Breast epithelium (tissue), 4 donors: ENCODE data around the gene CADPS. TPM values are rescaled to one million over a fixed set of nuclear protein-coding genes. Genes with fewer than 3 reads are reported as not detected.

ENCODE experiments used
- DNase-seq, 2 donors: peaks; one replicate each; pipeline ENCODE4 v3.0.0-alpha.2; 2019; ENCODE audit warnings: low spot score in 2 of 2
- H3K27ac ChIP-seq, 2 donors: fragments of 200-600 bp; sonication (generic) in 1 of 2; one replicate each; pipeline ENCODE4 v1.5.1; 2016 to 2019; ENCODE audit warnings: mild to moderate bottlenecking in 1 of 2
- H3K27me3 ChIP-seq, 2 donors: fragments of 200-600 bp; sonication (generic) in 1 of 2; one replicate each; pipeline versions ENCODE4 v1.5.1 to v1.6.0; 2017 to 2019; ENCODE audit warnings: control low read depth in 1 of 2, mild to moderate bottlenecking in 1 of 2
- H3K36me3 ChIP-seq: fragments of 200-600 bp; one replicate; pipeline ENCODE4 v1.5.1; 2019
- H3K4me1 ChIP-seq, 2 donors: fragments of 200-600 bp; sonication (generic); one replicate each; pipeline ENCODE4 v1.5.1; 2016 to 2019; ENCODE audit warnings: control low read depth in 1 of 2
- H3K4me3 ChIP-seq, 3 donors: fragments of 200-600 bp; sonication (generic); 1 replicate in 2 of 3; 2 replicates in 1 of 3; pipeline ENCODE4 v1.5.1; 2016 to 2019; ENCODE audit warnings: mild to moderate bottlenecking in 3 of 3, moderate library complexity in 2 of 3
- H3K9me3 ChIP-seq, 2 donors: fragments of 200-600 bp; sonication (generic) in 1 of 2; one replicate each; pipeline ENCODE4 v1.5.1; 2016 to 2019; ENCODE audit warnings: control low read depth in 1 of 2
- POLR2A ChIP-seq: fragments of 450-650 bp; IDR thresholded peaks from one replicate; pipeline ENCODE4 v1.6.1; 2016; ENCODE audit warnings: antibody characterized with exemption, mild to moderate bottlenecking, moderate library complexity
- POLR2AphosphoS5 ChIP-seq, 3 donors: sonication (generic); formaldehyde crosslinking; IDR thresholded peaks; one replicate each; pipeline ENCODE4 v1.6.1; 2017; ENCODE audit warnings: antibody characterized with exemption in 3 of 3
- intact Hi-C: fragments of 100-400 bp; cut with DNase I; formaldehyde crosslinking; loops from one replicate; pipeline ENCODE4 v1.15.1; 2023; ENCODE audit warnings: low total_unique reads
- total RNA-seq, 3 donors: library from RNA; depleted of rRNA; stranded (reverse); fragments of >200 nt; gene quantifications; one replicate each; pipeline ENCODE4 v1.1.0, GENCODE V29; 2016
- TF ChIP-seq, protein P1 (sequence below), 3 donors: fragments of 450-650 bp; IDR thresholded peaks; one replicate each; pipeline ENCODE4 v1.5.1; 2016 to 2017; ENCODE audit warnings: antibody characterized with exemption in 3 of 3, mild to moderate bottlenecking in 3 of 3, moderate library complexity in 3 of 3

Gene CADPS
- total RNA-seq, 3 donors from 2014 or later = under 0.01 to 45.8 (median 0.15) TPM

DNA sequence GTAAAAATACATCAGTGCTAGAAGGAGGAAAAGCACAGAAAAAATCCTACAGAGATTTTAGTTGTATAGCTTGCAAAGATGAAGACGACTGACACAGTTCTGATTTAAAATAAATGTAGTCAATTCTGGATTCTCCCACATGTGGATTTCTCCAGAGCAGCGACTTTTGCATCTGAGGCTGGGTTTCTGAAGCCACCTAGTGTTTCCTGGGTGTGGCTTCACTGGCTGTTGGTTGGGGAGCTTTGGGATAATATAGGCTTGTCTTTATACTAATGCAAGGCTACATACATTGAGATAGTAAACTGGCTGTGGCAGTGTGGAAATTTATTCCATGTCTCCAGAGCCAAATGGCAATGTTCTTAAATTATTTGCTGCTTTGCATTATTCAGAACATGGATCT, 343.7 kb downstream of the CADPS start:
- Histone ChIP-seq H3K36me3 (no peaks in the 10 kb centered on the region), H3K27ac (no peak overlapping the region), H3K9me3 (no peaks in the 10 kb centered on the region), H3K4me1 (no peaks in the 10 kb centered on the region), H3K4me3 (no peak overlapping the region), H3K27me3 (no peaks in the 10 kb centered on the region)
- TF ChIP-seq, protein P1, sequence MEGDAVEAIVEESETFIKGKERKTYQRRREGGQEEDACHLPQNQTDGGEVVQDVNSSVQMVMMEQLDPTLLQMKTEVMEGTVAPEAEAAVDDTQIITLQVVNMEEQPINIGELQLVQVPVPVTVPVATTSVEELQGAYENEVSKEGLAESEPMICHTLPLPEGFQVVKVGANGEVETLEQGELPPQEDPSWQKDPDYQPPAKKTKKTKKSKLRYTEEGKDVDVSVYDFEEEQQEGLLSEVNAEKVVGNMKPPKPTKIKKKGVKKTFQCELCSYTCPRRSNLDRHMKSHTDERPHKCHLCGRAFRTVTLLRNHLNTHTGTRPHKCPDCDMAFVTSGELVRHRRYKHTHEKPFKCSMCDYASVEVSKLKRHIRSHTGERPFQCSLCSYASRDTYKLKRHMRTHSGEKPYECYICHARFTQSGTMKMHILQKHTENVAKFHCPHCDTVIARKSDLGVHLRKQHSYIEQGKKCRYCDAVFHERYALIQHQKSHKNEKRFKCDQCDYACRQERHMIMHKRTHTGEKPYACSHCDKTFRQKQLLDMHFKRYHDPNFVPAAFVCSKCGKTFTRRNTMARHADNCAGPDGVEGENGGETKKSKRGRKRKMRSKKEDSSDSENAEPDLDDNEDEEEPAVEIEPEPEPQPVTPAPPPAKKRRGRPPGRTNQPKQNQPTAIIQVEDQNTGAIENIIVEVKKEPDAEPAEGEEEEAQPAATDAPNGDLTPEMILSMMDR (IDR thresholded peaks at IDR 0.05) = no peak
- intact Hi-C loops = no loop called here
- no peak for DNase-seq

DNA sequence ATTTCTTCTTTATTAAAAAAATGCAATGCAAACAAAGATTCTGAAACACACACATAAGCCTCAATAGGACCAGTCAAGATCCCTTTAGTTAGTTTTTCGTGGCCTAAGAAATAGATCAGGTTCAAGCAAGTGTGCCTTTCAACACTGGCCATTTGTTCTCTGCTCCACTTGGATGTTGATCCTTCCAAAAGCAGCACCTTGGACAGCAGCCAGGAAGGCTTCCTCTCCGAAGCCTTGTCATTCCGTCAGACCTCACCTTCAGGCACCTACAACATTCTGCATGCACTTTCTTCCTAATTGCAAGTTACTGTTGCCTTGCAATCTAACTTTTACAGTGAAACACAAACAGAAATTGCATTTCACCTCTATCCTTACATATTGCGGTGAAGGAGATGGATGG, 346.0 kb downstream of the CADPS start:
- Histone ChIP-seq H3K4me1 (no peaks in the 10 kb centered on the region), H3K27ac (no peak overlapping the region), H3K9me3 (no peaks in the 10 kb centered on the region), H3K4me3 (no peak overlapping the region), H3K36me3 (no peaks in the 10 kb centered on the region), H3K27me3 (no peaks in the 10 kb centered on the region)
- intact Hi-C loops = no loop called here
- DNase-seq = peak; percentile 26 to 52
- TF ChIP-seq POLR2A = no peak
- no peak for TF ChIP-seq POLR2AphosphoS5 (IDR thresholded peaks at IDR 0.05)
- TF ChIP-seq, protein P1 (IDR thresholded peaks at IDR 0.05) = no peak

DNA sequence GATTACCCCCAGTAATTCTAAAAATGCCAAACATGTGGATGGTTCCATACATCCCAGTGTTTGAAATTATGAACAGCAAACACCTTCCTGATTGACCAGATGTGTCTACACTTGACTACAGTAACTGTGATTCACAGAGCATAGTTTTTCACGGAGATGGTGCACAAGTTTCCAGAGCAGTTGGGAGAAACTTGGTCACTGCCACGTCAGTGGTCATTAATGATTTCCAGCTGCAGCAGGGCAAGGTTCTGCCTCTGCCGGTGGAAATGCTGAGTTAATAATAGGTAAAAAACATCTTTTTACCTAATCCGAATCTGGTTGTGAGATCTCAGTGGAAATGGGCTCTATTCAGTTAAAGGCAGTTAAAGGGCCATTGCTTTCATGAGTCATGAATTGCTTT, 347.7 kb downstream of the CADPS start:
- Histone ChIP-seq H3K27me3 (no peaks in the 10 kb centered on the region), H3K4me3 (no peak overlapping the region), H3K36me3 (no peaks in the 10 kb centered on the region), H3K27ac (no peak overlapping the region), H3K4me1 (no peaks in the 10 kb centered on the region), H3K9me3 (no peaks in the 10 kb centered on the region)
- intact Hi-C loops = no loop called here
- no peak for DNase-seq
- TF ChIP-seq, protein P1 (IDR thresholded peaks at IDR 0.05) = no peak
- TF ChIP-seq POLR2A = no peak
- no peak for TF ChIP-seq POLR2AphosphoS5 (IDR thresholded peaks at IDR 0.05)

DNA sequence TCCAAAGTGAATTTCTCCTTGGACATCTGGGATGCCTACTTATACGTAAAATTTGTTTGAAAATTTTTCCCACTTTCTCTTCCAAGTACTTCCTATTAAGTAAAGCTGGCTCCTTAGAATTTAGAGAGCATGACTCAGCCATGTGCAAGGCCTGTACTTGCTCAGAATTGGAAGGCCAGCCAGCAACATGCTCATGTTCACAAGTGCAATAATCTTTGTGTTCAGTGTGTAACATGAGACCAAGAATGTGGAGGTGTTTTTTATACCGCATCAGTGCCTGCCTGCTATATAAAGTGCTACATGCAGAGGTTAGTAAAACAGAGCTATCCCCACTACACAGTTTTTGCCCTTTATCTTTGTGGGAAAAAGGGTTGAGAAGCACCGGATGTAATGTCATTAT, 349.9 kb downstream of the CADPS start:
- Histone ChIP-seq H3K4me3 (no peak overlapping the region), H3K27ac (no peak overlapping the region), H3K4me1 (no peaks in the 10 kb centered on the region), H3K36me3 (no peaks in the 10 kb centered on the region), H3K9me3 (no peaks in the 10 kb centered on the region), H3K27me3 (no peaks in the 10 kb centered on the region)
- TF ChIP-seq, protein P1 (IDR thresholded peaks at IDR 0.05) = no peak
- TF ChIP-seq POLR2A (no peak), POLR2AphosphoS5 (IDR thresholded peaks at IDR 0.05) (no peak)
- DNase-seq = no peak
- intact Hi-C loops = no loop called here

DNA sequence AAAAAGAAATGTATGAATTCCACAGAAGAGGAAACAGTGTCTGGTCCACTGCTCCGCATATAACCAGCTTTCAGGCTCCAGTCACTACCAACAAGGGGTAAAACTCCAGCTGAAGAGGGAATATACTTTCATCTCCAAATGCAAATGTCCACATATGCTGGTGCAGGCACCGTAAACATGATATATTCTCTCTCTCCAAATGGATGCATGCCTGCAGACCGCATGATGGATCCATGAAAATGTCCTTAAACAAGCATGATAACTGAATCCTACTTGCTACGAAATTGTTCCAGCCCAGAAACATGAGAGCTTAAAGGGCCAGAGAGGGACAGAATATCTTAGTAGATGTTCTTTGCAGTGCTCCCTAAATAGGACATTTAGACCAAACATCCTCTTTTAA, 351.5 kb downstream of the CADPS start:
- no peak for DNase-seq
- Histone ChIP-seq H3K4me3 (no peak overlapping the region), H3K27me3 (no peaks in the 10 kb centered on the region), H3K27ac (no peak overlapping the region), H3K4me1 (no peaks in the 10 kb centered on the region), H3K36me3 (no peaks in the 10 kb centered on the region), H3K9me3 (no peaks in the 10 kb centered on the region)
- intact Hi-C loops = no loop called here
- TF ChIP-seq, protein P1 (IDR thresholded peaks at IDR 0.05) = no peak
- TF ChIP-seq POLR2A = no peak
- TF ChIP-seq POLR2AphosphoS5 (IDR thresholded peaks at IDR 0.05) = no peak
